ENCODE measurements around the gene METTL22. TPM values are rescaled to one million over a fixed set of nuclear protein-coding genes. Genes with fewer than 3 reads are reported as not detected.
A peak's percentile ranks its signal among the peaks of the same experiment; 100 is the strongest.

The METTL22 gene
- total RNA-seq, 8 experiments from 2014 or later: 16.3 to 42.9 (median 30.6) TPM

- Histone ChIP-seq H3K27ac (no peak overlapping the region), H3K4me1 (replicated peaks in 1 of 2) (no peaks in the 10 kb centered on the region), H3K4me3 (no peak overlapping the region)
- in situ Hi-C loops (cut with MboI; ENCODE audit: low pct_unique_long_range_greater_than_20kb in 2 of 9, low sequenced_read_pairs in 9 of 9, unreplicated experiment in 9 of 9): no loop called here
- no peak for ATAC-seq (replicated peaks in 6 of 8)
- WGBS, 10 experiments: 80 to 100% (median 90%) methylated on average over 1 to 7 of the region's 16 CpGs; no CpG with 5 or more reads in 3 of the 10 experiments
Measured at GRCh38 chr16:8628981-8629725, 7.7 kb downstream of the METTL22 start.

- Histone ChIP-seq H3K27ac (no peak overlapping the region), H3K4me1 (replicated peaks in 1 of 2) (no peaks in the 10 kb centered on the region), H3K4me3 (no peak overlapping the region)
- ATAC-seq (replicated peaks in 6 of 8): no peak
- 81 to 100% (median 96%) methylated on average over 2 to 4 of the region's 11 CpGs; no CpG with 5 or more reads in 2 of the 10 experiments for WGBS, 10 experiments
- in situ Hi-C loops (cut with MboI; ENCODE audit: low pct_unique_long_range_greater_than_20kb in 2 of 9, low sequenced_read_pairs in 9 of 9, unreplicated experiment in 9 of 9): no loop called here
Measured at GRCh38 chr16:8630255-8630953, 8.9 kb downstream of the METTL22 start.

- Histone ChIP-seq H3K4me3 (no peak overlapping the region), H3K4me1 (replicated peaks in 1 of 2) (no peaks in the 10 kb centered on the region), H3K27ac (no peak overlapping the region)
- 70 to 100% (median 90%) methylated on average over 2 to 8 of the region's 9 CpGs; no CpG with 5 or more reads in 3 of the 10 experiments for WGBS, 10 experiments
- no peak for ATAC-seq (replicated peaks in 6 of 8)
- in situ Hi-C loops (cut with MboI; ENCODE audit: low pct_unique_long_range_greater_than_20kb in 2 of 9, low sequenced_read_pairs in 9 of 9, unreplicated experiment in 9 of 9): no loop called here
Measured at GRCh38 chr16:8631373-8631772, 9.9 kb downstream of the METTL22 start.

- no peak overlapping the region for H3K4me3 ChIP-seq
- WGBS, 10 experiments: 40 to 83% (median 64%) methylated on average over 1 to 8 of the region's 15 CpGs; no CpG with 5 or more reads in 2 of the 10 experiments
- H3K27ac ChIP-seq: no peak overlapping the region
- in situ Hi-C loops (cut with MboI; ENCODE audit: low pct_unique_long_range_greater_than_20kb in 2 of 9, low sequenced_read_pairs in 9 of 9, unreplicated experiment in 9 of 9): no loop called here
- peaks cover 0 to 2% of the 10 kb centered on the region in 2 donors for H3K4me1 ChIP-seq (replicated peaks in 1 of 2)
- no peak for ATAC-seq (replicated peaks in 6 of 8)
Measured at GRCh38 chr16:8631818-8632465, 10.4 kb downstream of the METTL22 start.

GRCh38 chr16:8632675-8633182, 11.2 kb downstream of the METTL22 start:
- H3K4me1 ChIP-seq (replicated peaks in 1 of 2): peaks cover 0 to 3% of the 10 kb centered on the region in 2 donors
- in situ Hi-C loops (cut with MboI; ENCODE audit: low pct_unique_long_range_greater_than_20kb in 2 of 9, low sequenced_read_pairs in 9 of 9, unreplicated experiment in 9 of 9): no loop called here
- H3K27ac ChIP-seq: no peak overlapping the region
- 57 to 100% (median 80%) methylated on average over 1 to 3 of the region's 5 CpGs; no CpG with 5 or more reads in 5 of the 10 experiments for WGBS, 10 experiments
- no peak overlapping the region for H3K4me3 ChIP-seq
- no peak for ATAC-seq (replicated peaks in 6 of 8)

- Histone ChIP-seq H3K4me3 (no peak overlapping the region), H3K4me1 (replicated peaks in 1 of 2) (peaks cover 0 to 3% of the 10 kb centered on the region in 2 donors), H3K27ac (no peak overlapping the region)
- in situ Hi-C loops (cut with MboI; ENCODE audit: low pct_unique_long_range_greater_than_20kb in 2 of 9, low sequenced_read_pairs in 9 of 9, unreplicated experiment in 9 of 9): no loop called here
- ATAC-seq (replicated peaks in 6 of 8): peak in 6 of 8 experiments; percentile 56 to 80 (median 62)
- WGBS, 10 experiments: 57 to 100% (median 84%) methylated on average over 1 to 16 of the region's 18 CpGs; no CpG with 5 or more reads in 2 of the 10 experiments
Measured at GRCh38 chr16:8634991-8635736, 13.7 kb downstream of the METTL22 start.

GRCh38 chr16:8639694-8640093, 18.2 kb downstream of the METTL22 start:
- H3K27ac ChIP-seq: no peak overlapping the region
- ATAC-seq (replicated peaks in 6 of 8): no peak
- 60 to 95% (median 85%) methylated on average over 1 to 6 of the region's 13 CpGs; no CpG with 5 or more reads in 4 of the 10 experiments for WGBS, 10 experiments
- no peak overlapping the region for H3K4me3 ChIP-seq
- peaks cover 0 to 3% of the 10 kb centered on the region in 2 donors for H3K4me1 ChIP-seq (replicated peaks in 1 of 2)
- in situ Hi-C loops (cut with MboI; ENCODE audit: low pct_unique_long_range_greater_than_20kb in 2 of 9, low sequenced_read_pairs in 9 of 9, unreplicated experiment in 9 of 9): no loop called here

GRCh38 chr16:8641671-8642070, 20.2 kb downstream of the METTL22 start:
- 67 to 100% (median 81%) methylated on average over 2 to 8 of the region's 9 CpGs; no CpG with 5 or more reads in 4 of the 10 experiments for WGBS, 10 experiments
- no peak overlapping the region for H3K27ac ChIP-seq
- ATAC-seq (replicated peaks in 6 of 8): peak in 2 of 8 experiments; percentile 41 to 78
- in situ Hi-C loops (cut with MboI; ENCODE audit: low pct_unique_long_range_greater_than_20kb in 2 of 9, low sequenced_read_pairs in 9 of 9, unreplicated experiment in 9 of 9): no loop called here
- no peak overlapping the region for H3K4me3 ChIP-seq
- H3K4me1 ChIP-seq (replicated peaks in 1 of 2): peaks cover 0 to 3% of the 10 kb centered on the region in 2 donors

GRCh38 chr16:8642146-8642545, 20.6 kb downstream of the METTL22 start:
- Histone ChIP-seq H3K4me3 (no peak overlapping the region), H3K4me1 (replicated peaks in 1 of 2) (no peaks in the 10 kb centered on the region), H3K27ac (no peak overlapping the region)
- in situ Hi-C loops (cut with MboI; ENCODE audit: low pct_unique_long_range_greater_than_20kb in 2 of 9, low sequenced_read_pairs in 9 of 9, unreplicated experiment in 9 of 9): no loop called here
- no peak for ATAC-seq (replicated peaks in 6 of 8)
- WGBS, 10 experiments: 70 to 100% (median 80%) methylated on average over 3 to 15 of the region's 16 CpGs; no CpG with 5 or more reads in 1 of the 10 experiments

GRCh38 chr16:8644211-8645140, 23.0 kb downstream of the METTL22 start:
- WGBS, 10 experiments: 60 to 97% (median 87%) methylated on average over 2 to 15 of the region's 29 CpGs; no CpG with 5 or more reads in 3 of the 10 experiments
- H3K4me1 ChIP-seq (replicated peaks in 1 of 2): no peaks in the 10 kb centered on the region
- no peak overlapping the region for H3K4me3 ChIP-seq
- in situ Hi-C loops (cut with MboI; ENCODE audit: low pct_unique_long_range_greater_than_20kb in 2 of 9, low sequenced_read_pairs in 9 of 9, unreplicated experiment in 9 of 9): no loop called here
- H3K27ac ChIP-seq: no peak overlapping the region
- ATAC-seq (replicated peaks in 6 of 8): no peak

GRCh38 chr16:8645141-8645521, 23.6 kb downstream of the METTL22 start:
- WGBS, 10 experiments: 75 to 91% (median 80%) methylated on average over 1 to 10 of the region's 11 CpGs; no CpG with 5 or more reads in 4 of the 10 experiments
- ATAC-seq (replicated peaks in 6 of 8): no peak
- H3K27ac ChIP-seq: no peak overlapping the region
- in situ Hi-C loops (cut with MboI; ENCODE audit: low pct_unique_long_range_greater_than_20kb in 2 of 9, low sequenced_read_pairs in 9 of 9, unreplicated experiment in 9 of 9): no loop called here
- H3K4me3 ChIP-seq: no peak overlapping the region
- H3K4me1 ChIP-seq (replicated peaks in 1 of 2): no peaks in the 10 kb centered on the region

Data from motor neuron (in vitro differentiated cells).